BLaER1 (cell line): ENCODE results near the gene JTB.
A peak's percentile ranks its signal among the peaks of the same experiment; 100 is the strongest.

Experiments used
- H3K27ac ChIP-seq: shearing (Covaris generic); formaldehyde crosslinking; 2 replicates; pipeline ENCODE4 v1.8.1; 2022
- H3K27me3 ChIP-seq: shearing (Covaris generic); formaldehyde crosslinking; 2 replicates; pipeline ENCODE4 v1.8.1; 2022
- H3K36me3 ChIP-seq: shearing (Covaris generic); formaldehyde crosslinking; 2 replicates; pipeline ENCODE4 v1.8.1; 2022
- H3K4me1 ChIP-seq: shearing (Covaris generic); formaldehyde crosslinking; 2 replicates; pipeline ENCODE4 v1.8.1; 2022
- H3K4me2 ChIP-seq: shearing (Covaris generic); formaldehyde crosslinking; 2 replicates; pipeline ENCODE4 v1.8.1; 2022
- H3K4me3 ChIP-seq: shearing (Covaris generic); formaldehyde crosslinking; 2 replicates; pipeline ENCODE4 v1.8.1; 2022
- H3K9ac ChIP-seq: shearing (Covaris generic); formaldehyde crosslinking; 2 replicates; pipeline ENCODE4 v1.8.1; 2022
- H3K9me3 ChIP-seq: shearing (Covaris generic); formaldehyde crosslinking; 2 replicates; pipeline ENCODE4 v1.8.1; 2022
- H4K20me1 ChIP-seq: shearing (Covaris generic); formaldehyde crosslinking; 2 replicates; pipeline ENCODE4 v1.8.1; 2022
- Cebpa-rat ChIP-seq: shearing (Covaris generic); IDR thresholded peaks from 2 replicates; pipeline ENCODE4 v1.8.1; 2022

JTB gene

DNA sequence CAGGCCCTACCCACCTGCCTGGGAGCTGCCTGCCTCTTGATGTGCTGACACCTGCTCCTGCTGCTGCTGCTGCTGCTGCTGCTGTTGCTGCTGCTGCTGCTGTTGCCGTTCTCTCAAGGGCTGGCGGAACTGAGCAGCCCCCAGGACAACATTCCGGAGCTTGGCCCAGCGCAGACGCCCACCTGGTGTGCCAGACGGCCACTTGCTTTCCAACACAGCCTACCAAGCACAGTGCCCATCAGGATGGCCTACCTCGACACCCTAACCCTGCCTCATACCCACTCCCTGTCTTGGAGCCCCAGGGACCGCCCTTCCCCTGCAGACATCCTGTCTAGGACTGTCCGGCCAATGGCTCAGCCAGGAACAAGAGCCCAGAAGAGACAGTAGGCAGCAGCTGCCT is 42.7 kb downstream of the JTB start:
- Histone ChIP-seq H3K4me1 (peaks cover 2% of the 10 kb centered on the region; the same call in 1 of the 2 replicates), H3K9ac (no peak overlapping the region), H3K27me3 (no peaks in the 10 kb centered on the region), H3K4me3 (no peak overlapping the region), H3K27ac (no peak overlapping the region), H3K9me3 (no peaks in the 10 kb centered on the region), H4K20me1 (no peaks in the 10 kb centered on the region), H3K36me3 (peaks cover 100% of the 10 kb centered on the region), H3K4me2 (no peak overlapping the region)
- no peak for TF ChIP-seq Cebpa-rat

- H3K9ac ChIP-seq: no peak overlapping the region
- H3K27ac ChIP-seq: no peak overlapping the region
Measured at GRCh38 chr1:153933955-153934354, 43.5 kb downstream of the JTB start.

GRCh38 chr1:153933430-153933829 is 44.0 kb downstream of the JTB start:
- no peaks in the 10 kb centered on the region for H4K20me1 ChIP-seq
- no peak for TF ChIP-seq Cebpa-rat
- H3K4me3 ChIP-seq: no peak overlapping the region
- H3K27ac ChIP-seq: no peak overlapping the region
- H3K9me3 ChIP-seq: no peaks in the 10 kb centered on the region
- peaks cover 95% of the 10 kb centered on the region for H3K36me3 ChIP-seq
- H3K9ac ChIP-seq: no peak overlapping the region
- H3K27me3 ChIP-seq: no peaks in the 10 kb centered on the region
- no peak overlapping the region for H3K4me2 ChIP-seq
- peaks cover 16% of the 10 kb centered on the region for H3K4me1 ChIP-seq

More at GRCh38 chr1:153933955-153934354, 43.5 kb downstream of the JTB start:
- H4K20me1 ChIP-seq: no peaks in the 10 kb centered on the region
- no peak overlapping the region for H3K4me3 ChIP-seq
- H3K4me1 ChIP-seq: peaks cover 10% of the 10 kb centered on the region
- H3K9me3 ChIP-seq: no peaks in the 10 kb centered on the region
- H3K4me2 ChIP-seq: no peak overlapping the region
- peaks cover 100% of the 10 kb centered on the region for H3K36me3 ChIP-seq
- no peak for TF ChIP-seq Cebpa-rat
- no peaks in the 10 kb centered on the region for H3K27me3 ChIP-seq

DNA sequence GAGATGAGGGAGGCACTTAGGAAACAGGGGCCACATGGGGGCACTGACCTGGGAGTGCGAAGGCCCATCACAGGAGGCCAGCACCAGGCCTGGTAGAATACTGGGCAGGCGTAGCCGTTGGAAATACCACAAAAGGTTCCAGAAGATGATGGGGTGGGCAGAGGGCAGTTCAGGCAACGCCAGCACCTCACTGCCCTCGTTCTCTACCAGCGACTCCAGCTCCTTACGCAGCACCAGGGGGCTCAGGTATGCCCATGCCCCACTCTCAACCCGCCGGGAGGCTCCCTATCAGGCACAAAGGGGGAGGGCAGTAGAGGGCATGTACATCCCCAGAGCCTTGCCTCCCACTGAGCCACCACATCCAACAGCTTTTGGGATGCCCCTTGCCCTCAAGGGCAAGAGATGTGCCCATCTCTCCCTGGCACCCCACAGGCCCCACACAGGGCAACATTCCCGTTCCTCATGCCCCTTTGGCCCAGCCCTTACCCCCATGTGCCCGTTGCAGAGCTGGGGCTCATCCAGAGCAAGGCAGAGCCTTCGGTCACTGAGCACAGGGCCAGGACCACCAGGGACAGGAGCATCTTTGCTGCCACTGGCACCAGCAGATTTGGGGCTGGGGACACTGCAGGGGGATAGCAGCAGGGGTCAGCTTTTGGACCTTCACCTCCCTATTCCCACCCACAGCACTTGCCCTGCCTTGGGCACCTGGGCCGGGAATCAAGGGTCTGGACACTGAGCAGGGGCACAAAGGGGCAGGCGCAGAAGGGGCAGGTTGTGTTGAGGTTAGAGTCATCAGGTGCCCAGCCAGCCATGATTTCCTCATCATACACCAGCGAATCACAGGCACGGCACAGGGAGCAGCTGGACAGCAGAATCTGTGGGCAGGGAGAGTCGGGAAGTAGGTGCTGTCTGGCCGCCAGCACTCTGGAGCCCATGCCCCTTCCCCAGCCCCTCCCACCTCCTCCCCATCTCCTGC is 45.0 kb downstream of the JTB start:
- H3K36me3 ChIP-seq: peaks cover 85% of the 10 kb centered on the region
- H3K4me3 ChIP-seq: no peak overlapping the region
- no peaks in the 10 kb centered on the region for H3K27me3 ChIP-seq
- no peak overlapping the region for H3K27ac ChIP-seq
- no peak overlapping the region for H3K9ac ChIP-seq
- peaks cover 25% of the 10 kb centered on the region for H3K4me1 ChIP-seq
- TF ChIP-seq Cebpa-rat: no peak
- H4K20me1 ChIP-seq: no peaks in the 10 kb centered on the region
- no peak overlapping the region for H3K4me2 ChIP-seq
- H3K9me3 ChIP-seq: no peaks in the 10 kb centered on the region

DNA sequence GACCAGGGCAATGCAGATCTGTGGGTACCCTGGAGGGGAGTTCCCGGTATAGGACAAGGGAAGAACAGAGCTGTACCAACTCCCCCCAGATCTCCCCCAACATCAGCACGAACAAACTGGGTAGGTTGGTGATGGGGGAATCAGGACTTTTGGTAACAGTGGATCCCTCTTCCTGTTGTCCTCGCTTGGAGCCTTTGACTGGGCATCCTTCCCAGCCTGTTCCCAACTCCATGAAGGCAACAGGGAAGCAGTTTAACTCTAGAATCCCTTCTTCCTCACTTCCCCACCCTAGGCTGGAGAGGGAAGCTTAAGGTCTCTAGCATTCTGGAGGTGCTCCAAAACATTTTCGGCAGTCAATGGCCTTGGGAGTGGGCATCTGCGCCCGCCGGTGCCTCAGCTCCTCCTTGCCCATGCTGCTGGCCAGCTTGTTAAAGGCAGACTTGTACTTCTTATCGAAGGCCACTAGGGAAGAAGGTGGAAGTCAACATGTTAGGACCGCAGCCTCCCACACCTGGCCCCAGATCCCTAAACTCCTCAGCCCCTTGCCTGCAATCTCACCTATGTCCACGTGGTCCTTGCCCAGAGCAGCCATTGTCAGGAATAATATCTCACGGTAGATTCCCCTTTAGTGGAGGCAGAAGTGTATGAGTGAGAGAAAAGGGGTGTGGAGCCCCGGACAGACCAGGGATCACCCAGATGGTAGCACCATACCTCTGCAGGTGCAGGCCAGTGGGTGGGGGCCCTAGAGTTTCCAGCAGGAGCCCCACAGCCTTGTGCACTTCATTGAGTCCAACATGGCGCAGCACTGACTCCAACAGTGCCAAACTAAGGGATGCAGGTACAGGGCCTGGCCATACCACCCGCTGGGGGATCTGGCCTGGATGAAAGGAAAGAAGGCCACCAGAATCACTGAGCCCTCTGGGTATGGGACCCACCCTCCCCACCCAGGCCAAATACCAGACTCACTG is 47.2 kb downstream of the JTB start:
- Histone ChIP-seq H3K4me2 (no peak overlapping the region), H3K27ac (no peak overlapping the region), H3K9me3 (no peaks in the 10 kb centered on the region), H3K36me3 (peaks cover 63% of the 10 kb centered on the region), H3K4me3 (no peak overlapping the region), H4K20me1 (no peaks in the 10 kb centered on the region), H3K27me3 (no peaks in the 10 kb centered on the region), H3K9ac (no peak overlapping the region), H3K4me1 (peaks cover 36% of the 10 kb centered on the region)
- no peak for TF ChIP-seq Cebpa-rat

GRCh38 chr1:153929426-153929825 is 48.0 kb downstream of the JTB start:
- Histone ChIP-seq H4K20me1 (no peaks in the 10 kb centered on the region), H3K27ac (peak overlapping the region; percentile 22; the same call in 1 of the 2 replicates), H3K36me3 (peaks cover 55% of the 10 kb centered on the region), H3K27me3 (no peaks in the 10 kb centered on the region), H3K4me1 (peaks cover 40% of the 10 kb centered on the region), H3K4me2 (peak overlapping the region; percentile 37), H3K9ac (no peak overlapping the region), H3K4me3 (no peak overlapping the region), H3K9me3 (no peaks in the 10 kb centered on the region)
- TF ChIP-seq Cebpa-rat: no peak

- Histone ChIP-seq H3K27me3 (no peaks in the 10 kb centered on the region), H3K9ac (no peak overlapping the region), H4K20me1 (no peaks in the 10 kb centered on the region), H3K9me3 (no peaks in the 10 kb centered on the region), H3K4me1 (peaks cover 46% of the 10 kb centered on the region), H3K4me2 (peak overlapping the region; percentile 37), H3K4me3 (no peak overlapping the region), H3K36me3 (peaks cover 49% of the 10 kb centered on the region), H3K27ac (0 out of 2 replicates have a peak overlapping the region, but pooled peaks have one; percentile 31)
- no peak for TF ChIP-seq Cebpa-rat
Measured at GRCh38 chr1:153928791-153929341, 48.6 kb downstream of the JTB start.

DNA sequence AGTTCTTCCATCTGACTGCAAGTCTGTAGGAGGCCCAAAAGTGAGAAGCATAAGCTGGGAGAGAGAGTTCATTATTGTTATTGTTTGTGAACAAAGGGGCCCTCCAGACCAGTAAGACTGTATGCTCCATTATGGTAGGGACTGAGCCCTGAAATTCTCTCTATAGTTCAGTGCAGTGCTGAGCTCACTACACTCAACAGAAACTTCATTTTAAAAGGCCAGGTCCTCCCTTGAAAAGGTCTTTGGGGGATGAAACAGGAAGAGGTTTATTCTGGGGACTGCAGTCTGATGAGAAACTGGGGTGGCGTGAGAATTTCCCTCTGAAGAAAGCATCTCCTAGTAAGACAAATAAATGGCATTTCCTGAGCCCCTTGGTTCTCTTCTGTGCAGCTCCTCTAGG is 49.2 kb downstream of the JTB start:
- peak overlapping the region; percentile 31; the same call in 1 of the 2 replicates for H3K27ac ChIP-seq
- TF ChIP-seq Cebpa-rat: no peak
- no peak overlapping the region for H3K4me3 ChIP-seq
- H3K27me3 ChIP-seq: no peaks in the 10 kb centered on the region
- H4K20me1 ChIP-seq: no peaks in the 10 kb centered on the region
- H3K36me3 ChIP-seq: peaks cover 43% of the 10 kb centered on the region
- peak overlapping the region; percentile 37 for H3K4me2 ChIP-seq
- no peaks in the 10 kb centered on the region for H3K9me3 ChIP-seq
- H3K4me1 ChIP-seq: peaks cover 48% of the 10 kb centered on the region
- H3K9ac ChIP-seq: 0 out of 2 replicates have a peak overlapping the region, but pooled peaks have one; percentile 32

GRCh38 chr1:153926405-153926804 is 51.1 kb downstream of the JTB start:
- Histone ChIP-seq H3K27ac (no peak overlapping the region), H3K4me2 (peak overlapping the region; percentile 64; the same call in 1 of the 2 replicates)

More at GRCh38 chr1:153926405-153926804, 51.1 kb downstream of the JTB start:
- Histone ChIP-seq H4K20me1 (peaks cover 8% of the 10 kb centered on the region), H3K4me1 (peaks cover 50% of the 10 kb centered on the region), H3K27me3 (no peaks in the 10 kb centered on the region), H3K4me3 (no peak overlapping the region), H3K9me3 (no peaks in the 10 kb centered on the region), H3K9ac (no peak overlapping the region), H3K36me3 (peaks cover 25% of the 10 kb centered on the region)
- TF ChIP-seq Cebpa-rat: no peak
